Measurements from ENCODE around the gene CLDN25. TPM values are rescaled to one million over a fixed set of nuclear protein-coding genes. Genes with fewer than 3 reads are reported as not detected.

The CLDN25 gene
- total RNA-seq, 4 donors from 2014 or later: not detected

- WGBS, 2 donors: 93 to 100% methylated on average over 1 of the region's 1 CpG
- no peak for DNase-seq (ENCODE audit: low spot score in 2 of 2)
- no peak overlapping the region for H3K4me3 ChIP-seq (ENCODE audit: low read depth, poor library complexity, severe bottlenecking)
- intact Hi-C loops (cut with DNase I; ENCODE audit: low total_unique reads): no loop called here
- no peak for TF ChIP-seq POLR2A (IDR thresholded peaks at IDR 0.05)
- TF ChIP-seq CTCF (IDR thresholded peaks at IDR 0.05): no peak
Observed at GRCh38 chr11:113828191-113828590, 48.6 kb downstream of the CLDN25 start.

GRCh38 chr11:113829751-113830150 lies 50.2 kb downstream of the CLDN25 start:
- DNase-seq (ENCODE audit: low spot score in 2 of 2): no peak
- TF ChIP-seq POLR2A (IDR thresholded peaks at IDR 0.05) (no peak), CTCF (IDR thresholded peaks at IDR 0.05) (no peak)
- WGBS, 2 donors: 92 to 93% methylated on average over 2 of the region's 2 CpGs
- no peak overlapping the region for H3K4me3 ChIP-seq (ENCODE audit: low read depth, poor library complexity, severe bottlenecking)
- intact Hi-C loops (cut with DNase I; ENCODE audit: low total_unique reads): no loop called here

Other genes starting within 250 kb of the CLDN25 start
- 1 to 10 TPM; 1.1 to 4.2 (median 3.0) TPM for gene TMPRSS5, start 73.5 kb upstream of the CLDN25 start, total RNA-seq
- 10 to 100 TPM; 24.9 to 30.1 (median 27.9) TPM for gene ZW10, start 6.1 kb upstream of the CLDN25 start, total RNA-seq
- gene USP28, start 95.8 kb downstream of the CLDN25 start, total RNA-seq: 10 to 100 TPM; 13.0 to 26.8 (median 16.4) TPM
- not detected for gene HTR3B, start 125.0 kb downstream of the CLDN25 start, total RNA-seq
- gene HTR3A, start 195.3 kb downstream of the CLDN25 start, total RNA-seq: under 1 TPM in 3 of 4 donors, not detected in 1; 0.15 to 0.55 (median 0.42) TPM